Measurements from ENCODE around the gene NR4A2. TPM values are rescaled to one million over a fixed set of nuclear protein-coding genes. Genes with fewer than 3 reads are reported as not detected.
"Not testable (repeated sequence)": the region's sequence is repeated elsewhere in the genome, so short reads cannot be mapped to it uniquely, and the experiment has no call there.

The NR4A2 gene
- total RNA-seq, 1 experiment from 2014 or later, result 0.66 TPM

GRCh38 chr2:156294945-156295580 lies 37.5 kb downstream of the NR4A2 start:
- Mint-ChIP-seq H3K36me3 (peaks cover 12% of the 10 kb centered on the region), H3K27ac (no peak overlapping the region), H3K27me3 (ENCODE audit: low read depth) (no peaks in the 10 kb centered on the region; the same call in 1 of the 2 replicates), H3K4me3 (no peak overlapping the region), H3K9me3 (peaks cover 21% of the 10 kb centered on the region), H3K4me1 (no peaks in the 10 kb centered on the region)
- ChIA-PET POLR2A (no interaction called here), CTCF (no interaction called here)
- no peak for TF ChIP-seq USF1 (CRISPR knock-in tag; IDR thresholded peaks at IDR 0.05)
- no peak for TF ChIP-seq ATF1 (CRISPR knock-in tag; IDR thresholded peaks at IDR 0.05)
- no peak for TF ChIP-seq ERG (CRISPR knock-in tag; IDR thresholded peaks at IDR 0.05)
- no peak for TF ChIP-seq NR2C2 (CRISPR knock-in tag; IDR thresholded peaks at IDR 0.05)
- TF ChIP-seq ZNF512 (CRISPR knock-in tag; IDR thresholded peaks at IDR 0.05; ENCODE audit: borderline replicate concordance), result no peak
- TF ChIP-seq CTCF (IDR thresholded peaks at IDR 0.05), result no peak
- no peak for TF ChIP-seq NFE2L1 (CRISPR knock-in tag; IDR thresholded peaks at IDR 0.05)
- no peak for TF ChIP-seq RORB (CRISPR knock-in tag; IDR thresholded peaks at IDR 0.05)
- TF ChIP-seq MLX (CRISPR knock-in tag; IDR thresholded peaks at IDR 0.05), result no peak
- no peak for TF ChIP-seq FOXJ3 (CRISPR knock-in tag; IDR thresholded peaks at IDR 0.05; ENCODE audit: borderline replicate concordance)
- DNase-seq (ENCODE audit: low spot score) (no peak), ATAC-seq (no peak)

- ATAC-seq, H3K4me1 Mint-ChIP-seq, CTCF ChIA-PET: not testable (repeated sequence)
Measured at GRCh38 chr2:156293382-156293781, 39.1 kb downstream of the NR4A2 start.

GRCh38 chr2:156279446-156280150 lies 52.9 kb downstream of the NR4A2 start:
- Mint-ChIP-seq H3K27ac (no peak overlapping the region), H3K4me1 (no peaks in the 10 kb centered on the region), H3K4me3 (no peak overlapping the region), H3K9me3 (no peaks in the 10 kb centered on the region), H3K27me3 (ENCODE audit: low read depth) (peaks cover 3% of the 10 kb centered on the region; the same call in 1 of the 2 replicates), H3K36me3 (no peaks in the 10 kb centered on the region)
- POLR2A ChIA-PET, result no interaction called here
- ATAC-seq, result no peak
- CTCF ChIA-PET, result no interaction called here
- DNase-seq (ENCODE audit: low spot score), result no peak
- TF ChIP-seq CTCF (IDR thresholded peaks at IDR 0.05) (no peak), CBFB (CRISPR knock-in tag; IDR thresholded peaks at IDR 0.05; ENCODE audit: low read depth) (no peak), HMGA2 (CRISPR knock-in tag; IDR thresholded peaks at IDR 0.05) (no peak), NR2C2 (CRISPR knock-in tag; IDR thresholded peaks at IDR 0.05) (no peak), RELA (CRISPR knock-in tag; IDR thresholded peaks at IDR 0.05; ENCODE audit: borderline replicate concordance) (no peak), NFE2L1 (CRISPR knock-in tag; IDR thresholded peaks at IDR 0.05) (no peak), PRDM15 (CRISPR knock-in tag; IDR thresholded peaks at IDR 0.05) (no peak), TCF7 (CRISPR knock-in tag; IDR thresholded peaks at IDR 0.05; ENCODE audit: low read depth) (no peak), MXD4 (CRISPR knock-in tag; IDR thresholded peaks at IDR 0.05; ENCODE audit: borderline replicate concordance) (no peak), CDX4 (CRISPR knock-in tag; IDR thresholded peaks at IDR 0.05; ENCODE audit: borderline replicate concordance) (no peak)

More at GRCh38 chr2:156293382-156293781, 39.1 kb downstream of the NR4A2 start:
- H3K4me3 Mint-ChIP-seq; H3K27me3 Mint-ChIP-seq (ENCODE audit: low read depth); POLR2A ChIA-PET; H3K27ac Mint-ChIP-seq; DNase-seq (ENCODE audit: low spot score): not testable (repeated sequence)
- H3K9me3 Mint-ChIP-seq, result peaks cover 29% of the 10 kb centered on the region
- peaks cover 12% of the 10 kb centered on the region for H3K36me3 Mint-ChIP-seq
